Measurements from ENCODE around the gene TM4SF18. TPM values are rescaled to one million over a fixed set of nuclear protein-coding genes. Genes with fewer than 3 reads are reported as not detected.

The TM4SF18 gene
- total RNA-seq, 1 experiment from 2014 or later = not detected

GRCh38 chr3:149368201-149368673 is 34.8 kb upstream of the TM4SF18 start:
- DNase-seq (ENCODE audit: unreplicated experiment) = no peak
- CTCF ChIA-PET = interaction anchor here (0.8 kb wide), 1 partner anchor 15 kb away, joined by 5 read pairs; no protein-coding TSS in a partner anchor
- H3K27me3 Mint-ChIP-seq (ENCODE audit: insufficient read depth, unreplicated experiment) = no peaks in the 10 kb centered on the region
- H3K9me3 Mint-ChIP-seq (ENCODE audit: unreplicated experiment) = no peaks in the 10 kb centered on the region
- peak overlapping the region; percentile 41 for H3K27ac Mint-ChIP-seq (ENCODE audit: low read depth, unreplicated experiment)
- no peak overlapping the region for H3K4me3 Mint-ChIP-seq (ENCODE audit: unreplicated experiment)
- peaks cover 52% of the 10 kb centered on the region for H3K36me3 Mint-ChIP-seq (ENCODE audit: insufficient read depth, unreplicated experiment)
- no peak for TF ChIP-seq CTCF (IDR thresholded peaks at IDR 0.05; ENCODE audit: unreplicated experiment)
- POLR2A ChIA-PET = interaction anchor here (0.6 to 0.9 kb wide), 3 partner anchors 17 to 1285 kb away, joined by 3 to 4 read pairs (median 3); no protein-coding TSS in a partner anchor
- peaks cover 38% of the 10 kb centered on the region for H3K4me1 Mint-ChIP-seq (ENCODE audit: insufficient read depth, unreplicated experiment)
- no TSS peak for BruUV-seq (replicated peaks)
- intact Hi-C loops (cut with micrococcal nuclease) = no loop called here

DNA sequence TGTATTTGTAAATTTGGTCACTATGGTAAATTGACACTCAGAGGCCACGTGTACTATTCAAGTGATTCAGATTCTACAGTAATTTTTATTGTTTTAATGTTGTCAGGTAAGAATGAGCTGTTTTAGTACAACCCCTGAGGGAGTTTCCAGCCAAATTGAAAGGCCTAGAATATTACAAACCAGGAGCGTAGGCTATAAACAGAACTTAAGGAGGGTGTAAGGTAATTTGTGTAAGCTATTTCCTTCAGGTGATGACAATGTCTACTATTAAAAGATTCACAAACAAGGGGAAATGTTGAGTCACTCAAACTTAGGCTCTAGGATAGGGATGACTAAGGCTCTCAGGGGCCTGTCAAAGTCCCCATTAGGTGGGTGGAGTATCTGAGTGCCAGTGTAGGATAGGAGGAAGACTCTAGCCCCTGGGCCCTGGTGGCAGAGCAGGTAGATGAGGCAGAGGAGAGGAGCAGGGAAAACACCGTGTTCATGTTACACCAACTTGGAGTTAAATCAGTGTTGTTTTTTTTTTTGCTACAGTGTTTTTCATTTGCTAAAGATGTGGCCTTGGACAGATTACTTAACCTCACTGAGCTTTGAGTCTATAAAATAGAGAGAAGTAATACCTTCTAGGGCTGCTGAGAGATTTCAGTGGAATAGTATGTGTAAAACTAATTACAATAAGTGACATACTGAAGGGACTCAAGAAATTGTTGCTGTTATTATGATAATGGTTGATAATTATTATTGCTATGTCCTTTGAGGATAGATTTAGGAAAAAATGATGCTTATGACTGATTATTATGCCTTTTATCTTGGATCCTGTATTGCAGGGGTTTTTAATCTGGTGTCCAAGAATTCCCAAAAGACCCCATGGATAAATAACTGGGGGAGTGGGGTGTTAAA is 33.8 kb upstream of the TM4SF18 start:
- ChIA-PET CTCF (interaction anchor here (0.6 to 1.4 kb wide), 5 partner anchors 12 to 146 kb away, joined by 3 to 5 read pairs (median 3); partner anchors contain the start of gene TM4SF4), POLR2A (interaction anchor here (0.7 to 1.4 kb wide), 9 partner anchors 10 to 416 kb away, joined by 3 to 23 read pairs (median 4); partner anchors contain the start of gene TM4SF1)
- no peaks in the 10 kb centered on the region for H3K27me3 Mint-ChIP-seq (ENCODE audit: insufficient read depth, unreplicated experiment)
- peak overlapping the region; percentile 77 for H3K27ac Mint-ChIP-seq (ENCODE audit: low read depth, unreplicated experiment)
- H3K4me3 Mint-ChIP-seq (ENCODE audit: unreplicated experiment) = no peak overlapping the region
- peaks cover 31% of the 10 kb centered on the region for H3K4me1 Mint-ChIP-seq (ENCODE audit: insufficient read depth, unreplicated experiment)
- peaks cover 49% of the 10 kb centered on the region for H3K36me3 Mint-ChIP-seq (ENCODE audit: insufficient read depth, unreplicated experiment)
- no peak for TF ChIP-seq CTCF (IDR thresholded peaks at IDR 0.05; ENCODE audit: unreplicated experiment)
- H3K9me3 Mint-ChIP-seq (ENCODE audit: unreplicated experiment) = no peaks in the 10 kb centered on the region
- DNase-seq (ENCODE audit: unreplicated experiment) = peak; percentile 90
- no TSS peak for BruUV-seq (replicated peaks)
- intact Hi-C loops (cut with micrococcal nuclease) = no loop called here

DNA sequence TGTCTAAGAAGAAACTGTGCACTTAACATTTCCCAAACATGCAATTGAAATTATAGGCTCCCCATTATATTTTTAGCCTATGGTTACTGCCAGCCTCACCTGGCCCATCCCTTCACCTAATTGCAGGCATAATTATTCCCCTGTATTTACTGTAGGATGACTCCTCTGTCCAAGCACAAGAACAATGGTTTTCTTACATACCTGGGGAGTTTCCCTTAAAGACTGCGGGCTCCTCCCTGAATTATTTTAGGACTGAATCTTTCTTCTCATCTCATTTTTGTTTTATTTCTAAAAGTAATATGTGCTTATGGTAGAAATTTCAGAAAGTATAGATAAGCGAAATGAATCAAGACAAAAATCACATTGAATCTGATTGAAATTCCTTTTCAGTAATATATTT is 32.6 kb upstream of the TM4SF18 start:
- intact Hi-C loops (cut with micrococcal nuclease) = no loop called here
- ChIA-PET CTCF (interaction anchor here (5.7 kb wide), 1 partner anchor 14 kb away, joined by 67 read pairs; no protein-coding TSS in a partner anchor), POLR2A (interaction anchor here (1.6 kb wide), 1 partner anchor 19 kb away, joined by 6 read pairs; no protein-coding TSS in a partner anchor)

More for the DNA sequence above, 32.6 kb upstream of the TM4SF18 start:
- H3K27ac Mint-ChIP-seq (ENCODE audit: low read depth, unreplicated experiment) = peak overlapping the region; percentile 77
- no peak for DNase-seq (ENCODE audit: unreplicated experiment)
- peaks cover 23% of the 10 kb centered on the region for H3K4me1 Mint-ChIP-seq (ENCODE audit: insufficient read depth, unreplicated experiment)
- H3K9me3 Mint-ChIP-seq (ENCODE audit: unreplicated experiment) = no peaks in the 10 kb centered on the region
- H3K36me3 Mint-ChIP-seq (ENCODE audit: insufficient read depth, unreplicated experiment) = peaks cover 40% of the 10 kb centered on the region
- H3K27me3 Mint-ChIP-seq (ENCODE audit: insufficient read depth, unreplicated experiment) = no peaks in the 10 kb centered on the region
- no TSS peak for BruUV-seq (replicated peaks)
- no peak for TF ChIP-seq CTCF (IDR thresholded peaks at IDR 0.05; ENCODE audit: unreplicated experiment)
- H3K4me3 Mint-ChIP-seq (ENCODE audit: unreplicated experiment) = no peak overlapping the region

Data from MCF 10A (cell line).